Panc1 (cell line): ENCODE data around the gene TMEM170B. TPM values are rescaled to one million over a fixed set of nuclear protein-coding genes. Genes with fewer than 3 reads are reported as not detected.

Experiments used
- ATAC-seq: fragments of 200-7000 bp; cut with Tn5 transposase; 2 replicates; pipeline ENCODE4 v1.9.1; 2020; ENCODE audit warnings: mild to moderate bottlenecking, moderate library complexity
- BruUV-seq: library from RNA; stranded (reverse); fragments of 400-500 nt; replicated peaks from 2 replicates; lab custom pipeline; 2021; lab: Mats Ljungman, UMichigan
- CTCF ChIA-PET: fragments of 300-600 bp; sonication (Branson Sonifier 250); formaldehyde crosslinking; loops from one replicate; lab custom pipeline; 2022; ENCODE audit warnings: antibody characterized with exemption; lab: Charles Lee
- POLR2A ChIA-PET: fragments of 300-600 bp; sonication (Branson Sonifier 250); formaldehyde crosslinking; loops from one replicate; lab custom pipeline; 2022; ENCODE audit warnings: antibody characterized with exemption; lab: Charles Lee
- DNase-seq: peaks from one replicate; pipeline ENCODE4 v3.0.0-alpha.2; 2010; ENCODE audit warnings: low read depth, low spot score
- H3K27ac ChIP-seq: 2 replicates; pipeline ENCODE4 v1.5.1; 2011; ENCODE audit warnings: mild to moderate bottlenecking, low read length, inconsistent platforms
- H3K27me3 ChIP-seq: fragments of 200-500 bp; sonication (Bioruptor generic); 2 replicates; pipeline ENCODE4 v1.6.0; 2014; ENCODE audit warnings: low read length, inconsistent platforms; ENCODE audit not compliant: control insufficient read depth, insufficient read depth
- H3K36me3 ChIP-seq: fragments of 200-500 bp; sonication (Bioruptor generic); 2 replicates; pipeline ENCODE4 v1.5.1; 2014; ENCODE audit warnings: inconsistent platforms, mild to moderate bottlenecking, low read length, moderate library complexity; ENCODE audit not compliant: control insufficient read depth, insufficient read depth
- H3K4me1 ChIP-seq: 2 replicates; pipeline ENCODE4 v1.5.1; 2011; ENCODE audit warnings: inconsistent platforms, mild to moderate bottlenecking, low read length, moderate library complexity; ENCODE audit not compliant: control insufficient read depth, insufficient read depth
- H3K4me3 ChIP-seq, 2 experiments: 2 replicates each; pipeline ENCODE4 v1.5.1; 2011 to 2012; ENCODE audit warnings: low read depth in 2 of 2, low read length in 2 of 2, mild to moderate bottlenecking in 2 of 2, inconsistent platforms in 1 of 2, moderate library complexity in 1 of 2
- H3K9me3 ChIP-seq: fragments of 200-500 bp; sonication (Bioruptor generic); 2 replicates; pipeline ENCODE4 v1.5.1; 2014; ENCODE audit warnings: low read depth, mild to moderate bottlenecking, inconsistent platforms, low read length, moderate library complexity; ENCODE audit not compliant: control insufficient read depth, insufficient read depth
- CTCF ChIP-seq: fragments of 450-650 bp; IDR thresholded peaks from 2 replicates; pipeline ENCODE4 v1.5.1; 2017; ENCODE audit warnings: mild to moderate bottlenecking
- POLR2AphosphoS5 ChIP-seq: IDR thresholded peaks from 2 replicates; pipeline ENCODE4 v1.6.1; 2012; ENCODE audit warnings: mild to moderate bottlenecking, low read depth, low read length, moderate library complexity
- SIN3A ChIP-seq: IDR thresholded peaks from 2 replicates; pipeline ENCODE4 v1.6.1; 2012; ENCODE audit warnings: low read depth, mild to moderate bottlenecking, low read length, moderate library complexity, borderline replicate concordance; ENCODE audit not compliant: insufficient read depth
- TCF7L2 ChIP-seq: IDR thresholded peaks from 2 replicates; pipeline ENCODE4 v1.6.1; 2011; ENCODE audit warnings: mild to moderate bottlenecking, low read depth, low read length, inconsistent platforms
- in situ Hi-C: cut with HindIII; loops from 2 replicates; pipeline ENCODE4 v1.10.0; 2016; ENCODE audit warnings: low sequenced_read_pairs, low pct_unique_long_range_greater_than_20kb
- intact Hi-C: fragments of 100-400 bp; cut with micrococcal nuclease; formaldehyde crosslinking; loops from one replicate; pipeline ENCODE4 v1.10.0; 2022; ENCODE audit not compliant: unreplicated experiment
- total RNA-seq: library from RNA; stranded (reverse); gene quantifications from one replicate; pipeline ENCODE4 v1.2.1, GENCODE V29; 2021; ENCODE audit not compliant: unreplicated experiment
- TF ChIP-seq, protein P1 (sequence below), 2 experiments: IDR thresholded peaks; 2 replicates each; pipeline ENCODE4 v1.6.1; 2011 to 2012; ENCODE audit warnings: low read depth in 2 of 2, control low read depth in 1 of 2, low read length in 1 of 2, mild to moderate bottlenecking in 1 of 2, moderate library complexity in 1 of 2; ENCODE audit not compliant: insufficient read depth in 1 of 2

The TMEM170B gene
- total RNA-seq, 1 experiment from 2014 or later, result 1.3 TPM

- intact Hi-C loops, result no loop called here
- in situ Hi-C loops, result no loop called here
- H3K27me3 ChIP-seq, result no peaks in the 10 kb centered on the region
- TF ChIP-seq POLR2AphosphoS5 (no peak), CTCF (no peak), SIN3A (no peak), TCF7L2 (no peak)
- TF ChIP-seq, protein P1, sequence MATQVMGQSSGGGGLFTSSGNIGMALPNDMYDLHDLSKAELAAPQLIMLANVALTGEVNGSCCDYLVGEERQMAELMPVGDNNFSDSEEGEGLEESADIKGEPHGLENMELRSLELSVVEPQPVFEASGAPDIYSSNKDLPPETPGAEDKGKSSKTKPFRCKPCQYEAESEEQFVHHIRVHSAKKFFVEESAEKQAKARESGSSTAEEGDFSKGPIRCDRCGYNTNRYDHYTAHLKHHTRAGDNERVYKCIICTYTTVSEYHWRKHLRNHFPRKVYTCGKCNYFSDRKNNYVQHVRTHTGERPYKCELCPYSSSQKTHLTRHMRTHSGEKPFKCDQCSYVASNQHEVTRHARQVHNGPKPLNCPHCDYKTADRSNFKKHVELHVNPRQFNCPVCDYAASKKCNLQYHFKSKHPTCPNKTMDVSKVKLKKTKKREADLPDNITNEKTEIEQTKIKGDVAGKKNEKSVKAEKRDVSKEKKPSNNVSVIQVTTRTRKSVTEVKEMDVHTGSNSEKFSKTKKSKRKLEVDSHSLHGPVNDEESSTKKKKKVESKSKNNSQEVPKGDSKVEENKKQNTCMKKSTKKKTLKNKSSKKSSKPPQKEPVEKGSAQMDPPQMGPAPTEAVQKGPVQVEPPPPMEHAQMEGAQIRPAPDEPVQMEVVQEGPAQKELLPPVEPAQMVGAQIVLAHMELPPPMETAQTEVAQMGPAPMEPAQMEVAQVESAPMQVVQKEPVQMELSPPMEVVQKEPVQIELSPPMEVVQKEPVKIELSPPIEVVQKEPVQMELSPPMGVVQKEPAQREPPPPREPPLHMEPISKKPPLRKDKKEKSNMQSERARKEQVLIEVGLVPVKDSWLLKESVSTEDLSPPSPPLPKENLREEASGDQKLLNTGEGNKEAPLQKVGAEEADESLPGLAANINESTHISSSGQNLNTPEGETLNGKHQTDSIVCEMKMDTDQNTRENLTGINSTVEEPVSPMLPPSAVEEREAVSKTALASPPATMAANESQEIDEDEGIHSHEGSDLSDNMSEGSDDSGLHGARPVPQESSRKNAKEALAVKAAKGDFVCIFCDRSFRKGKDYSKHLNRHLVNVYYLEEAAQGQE (IDR thresholded peaks at IDR 0.05; ENCODE audit: insufficient read depth in 1 of 2, low read depth in 2 of 2, low read length in 1 of 2), result no peak
- no peaks in the 10 kb centered on the region for H3K36me3 ChIP-seq
- H3K27ac ChIP-seq, result no peak overlapping the region
- BruUV-seq, result no TSS peak
- ChIA-PET POLR2A (no interaction called here), CTCF (no interaction called here)
- H3K4me1 ChIP-seq, result no peaks in the 10 kb centered on the region
- no peaks in the 10 kb centered on the region for H3K9me3 ChIP-seq
- no peak overlapping the region for H3K4me3 ChIP-seq
- no peak for ATAC-seq
- no peak for DNase-seq
Measured at GRCh38 chr6:11593096-11593495, 55.5 kb downstream of the TMEM170B start.

DNA sequence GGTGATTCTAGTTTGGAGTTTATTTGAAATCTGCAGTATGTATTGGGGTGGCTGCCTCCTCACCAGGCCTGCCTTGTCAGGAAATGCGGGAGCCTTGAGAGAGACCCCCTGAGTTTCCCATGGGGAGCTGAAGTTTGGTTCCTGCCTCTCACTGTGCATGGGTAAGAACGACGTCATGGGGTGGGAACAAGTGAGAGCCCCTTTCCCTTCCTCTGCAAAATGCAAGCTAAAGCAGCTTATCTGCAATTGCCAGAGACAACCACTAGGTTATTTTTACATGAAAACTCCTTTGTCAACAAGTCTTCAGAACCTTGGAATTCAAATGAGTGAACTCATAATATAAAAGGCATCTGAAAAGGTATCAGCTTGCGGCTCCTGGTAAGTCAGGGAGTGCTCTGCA is 58.4 kb downstream of the TMEM170B start:
- no TSS peak for BruUV-seq
- H3K27me3 ChIP-seq, result no peaks in the 10 kb centered on the region
- intact Hi-C loops (no loop called here), in situ Hi-C loops (no loop called here)
- no peak overlapping the region for H3K4me3 ChIP-seq
- no peaks in the 10 kb centered on the region for H3K9me3 ChIP-seq
- no peaks in the 10 kb centered on the region for H3K4me1 ChIP-seq
- DNase-seq (no peak), ATAC-seq (no peak)
- ChIA-PET POLR2A (no interaction called here), CTCF (interaction anchor here (0.6 to 0.7 kb wide), 3 partner anchors 31 to 797 kb away, joined by 3 to 4 read pairs (median 3); no protein-coding TSS in a partner anchor)
- no peak overlapping the region for H3K27ac ChIP-seq
- TF ChIP-seq SIN3A (no peak), POLR2AphosphoS5 (no peak), CTCF (peak; percentile 27; the same call in 1 of the 2 replicates)
- H3K36me3 ChIP-seq, result no peaks in the 10 kb centered on the region
